HepG2 (cell line): ENCODE results near the gene KLHL17. TPM values are rescaled to one million over a fixed set of nuclear protein-coding genes. Genes with fewer than 3 reads are reported as not detected.

ENCODE experiments used
- ATAC-seq: fragments of 200-7000 bp; cut with Tn5 transposase; 3 replicates; pipeline ENCODE4 v1.9.1; 2020; ENCODE audit warnings: mild to moderate bottlenecking, moderate library complexity
- BruUV-seq: library from RNA; stranded (reverse); fragments of 400-500 nt; replicated peaks from 2 replicates; lab custom pipeline; 2021; lab: Mats Ljungman, UMichigan
- CTCF ChIA-PET: fragments of 300-600 bp; formaldehyde crosslinking; extraction: SDS; loops from one replicate; lab custom pipeline; 2021; ENCODE audit warnings: low total read pairs, inconsistent platforms, low intra/inter-chr PET ratio; lab: Yijun Ruan, JAX
- POLR2A ChIA-PET: fragments of 350-600 bp; sonication (Branson Sonifier 250); formaldehyde crosslinking; loops from one replicate; lab custom pipeline; 2020; ENCODE audit warnings: antibody characterized with exemption, inconsistent platforms; lab: Yijun Ruan, JAX
- DNase-seq: peaks from one replicate; pipeline ENCODE4 v3.0.0-alpha.2; 2015; ENCODE audit warnings: low spot score
- FAIRE-seq: peaks from 3 replicates; lab custom pipeline; 2011; peaks lifted over from hg19 to GRCh38; lab: Jason Lieb, UNC
- H2AFZ ChIP-seq: one replicate; pipeline ENCODE4 v1.6.1; 2011; ENCODE audit warnings: low read length, inconsistent platforms
- H3K27ac ChIP-seq: fragments of 300-600 bp; 3 replicates; pipeline ENCODE4 v1.8.0; 2011; ENCODE audit warnings: mixed run types, mild to moderate bottlenecking, mixed read lengths, low read length, inconsistent platforms; ENCODE audit not compliant: insufficient read depth; ENCODE audit errors: extremely low read length
- H3K27me3 ChIP-seq, 2 experiments: fragments of 200-600 bp in 1 of 2; 2 replicates in 1 of 2; 3 replicates in 1 of 2; pipeline versions ENCODE4 v1.6.0 to v1.8.0; 2011; ENCODE audit warnings: low read length in 2 of 2, mild to moderate bottlenecking in 2 of 2, moderate library complexity in 2 of 2, inconsistent platforms in 1 of 2; ENCODE audit not compliant: insufficient read depth in 2 of 2, control insufficient read depth in 1 of 2
- H3K36me3 ChIP-seq, 2 experiments: fragments of 200-600 bp in 1 of 2; replicated peaks in 1 of 2; 2 replicates in 1 of 2; 3 replicates in 1 of 2; pipeline versions ENCODE4 v1.5.1 to v1.8.0; 2011; ENCODE audit warnings: low read length in 2 of 2, inconsistent platforms in 1 of 2; ENCODE audit not compliant: insufficient read depth in 2 of 2, control insufficient read depth in 1 of 2
- H3K4me1 ChIP-seq: 2 replicates; pipeline ENCODE4 v1.5.1; 2012; ENCODE audit warnings: low read length, inconsistent platforms; ENCODE audit not compliant: insufficient read depth
- H3K4me2 ChIP-seq: 2 replicates; pipeline ENCODE4 v1.6.0; 2011; ENCODE audit warnings: low read depth, low read length, inconsistent platforms
- H3K4me3 ChIP-seq, 3 experiments: fragments of 200-600 bp in 1 of 3; sonication (generic), shearing (Covaris generic) in 1 of 3; replicated peaks in 1 of 3; 2 replicates each; pipeline ENCODE4 v1.5.1; 2011 to 2016; ENCODE audit warnings: low read length in 3 of 3, inconsistent platforms in 2 of 3, low read depth in 2 of 3, mild to moderate bottlenecking in 2 of 3, control low read depth in 1 of 3, mixed read lengths in 1 of 3; ENCODE audit not compliant: insufficient read depth in 1 of 3
- H3K79me2 ChIP-seq: one replicate; pipeline ENCODE4 v1.6.1; 2011; ENCODE audit warnings: low read length, inconsistent platforms; ENCODE audit not compliant: insufficient read depth
- H3K9ac ChIP-seq: 2 replicates; pipeline ENCODE4 v1.6.0; 2011; ENCODE audit warnings: mild to moderate bottlenecking, low read depth, low read length, inconsistent platforms; ENCODE audit not compliant: insufficient read depth
- H3K9me3 ChIP-seq: 2 replicates; pipeline ENCODE4 v1.5.1; 2012; ENCODE audit warnings: mild to moderate bottlenecking, low read length
- H4K20me1 ChIP-seq: 2 replicates; pipeline ENCODE4 v1.6.0; 2011; ENCODE audit warnings: inconsistent platforms, mild to moderate bottlenecking, low read length, moderate library complexity; ENCODE audit not compliant: insufficient read depth
- CBX1 ChIP-seq: IDR thresholded peaks from one replicate; pipeline ENCODE4 v1.6.1; 2016; ENCODE audit warnings: antibody characterized with exemption, low read depth
- CBX2 ChIP-seq, 2 experiments: fragments of 200-600 bp in 1 of 2; sonication (generic); formaldehyde crosslinking in 1 of 2; IDR thresholded peaks; 2 replicates each; pipeline versions ENCODE4 v1.7.0 to v1.8.1; 2018 to 2022; ENCODE audit warnings: low read depth in 2 of 2, low read length in 1 of 2, mild to moderate bottlenecking in 1 of 2, missing genetic modification reagents in 1 of 2
- CEBPG ChIP-seq: IDR thresholded peaks from 2 replicates; pipeline ENCODE4 v1.6.1; 2016
- HMGA1 ChIP-seq: sonication (generic); formaldehyde crosslinking; conservative IDR thresholded peaks from 2 replicates; pipeline ENCODE4 v1.4.0; 2020; ENCODE audit warnings: missing genetic modification reagents
- MAZ ChIP-seq, 2 experiments: sonication (generic) in 1 of 2; formaldehyde crosslinking in 1 of 2; IDR thresholded peaks; 2 replicates each; pipeline versions ENCODE4 v1.5.0 to v1.6.1; 2012 to 2020; ENCODE audit warnings: low read depth in 2 of 2, mild to moderate bottlenecking in 2 of 2, borderline replicate concordance in 1 of 2, improper control_type of control experiment in 1 of 2, low read length in 1 of 2, missing genetic modification reagents in 1 of 2, moderate library complexity in 1 of 2
- SAP130 ChIP-seq: IDR thresholded peaks from 2 replicates; pipeline ENCODE4 v1.6.1; 2016; ENCODE audit warnings: low read depth
- STAG1 ChIP-seq: sonication (generic); formaldehyde crosslinking; IDR thresholded peaks from 2 replicates; pipeline ENCODE4 v1.4.0; 2020; ENCODE audit warnings: missing genetic modification reagents
- TAF15 ChIP-seq: fragments of 200-400 bp; formaldehyde crosslinking; IDR thresholded peaks from one replicate; pipeline ENCODE4 v1.6.1; 2018; ENCODE audit warnings: mild to moderate bottlenecking, low read depth, low read length; ENCODE audit not compliant: poor library complexity, severe bottlenecking
- TOE1 ChIP-seq: sonication (generic); formaldehyde crosslinking; IDR thresholded peaks from 2 replicates; pipeline ENCODE4 v1.4.0; 2020; ENCODE audit warnings: mild to moderate bottlenecking, missing genetic modification reagents
- ZNF652 ChIP-seq: IDR thresholded peaks from 2 replicates; pipeline ENCODE4 v1.6.1; 2016; ENCODE audit warnings: low read depth, borderline replicate concordance
- ZSCAN30 ChIP-seq: sonication (generic); formaldehyde crosslinking; IDR thresholded peaks from 2 replicates; pipeline ENCODE4 v1.5.0; 2020; ENCODE audit warnings: mild to moderate bottlenecking, missing genetic modification reagents
- WGBS: methylation state at CpG from one replicate; pipeline ENCODE4 v1.1.6; 2017; ENCODE audit warnings: low lambda C conversion rate; 5-methylcytosine and 5-hydroxymethylcytosine counted together
- in situ Hi-C: cut with HindIII; loops from 2 replicates; pipeline ENCODE4 v1.10.0; 2017; ENCODE audit warnings: low pct_unique_long_range_greater_than_20kb; ENCODE audit not compliant: extremely low pct_ligation_motif_present
- intact Hi-C: fragments of 100-400 bp; cut with micrococcal nuclease; formaldehyde crosslinking; loops from one replicate; pipeline ENCODE4 v1.10.0; 2022; ENCODE audit not compliant: unreplicated experiment
- polyA plus RNA-seq, 8 experiments: library from polyadenylated mRNA; depleted of rRNA in 3 of 8; stranded (reverse) in 7 of 8; unstranded in 1 of 8; fragments of >200 nt; fragmentation: Illumina TruSeq in 4 of 8; extraction: Trizol in 4 of 8; gene quantifications; 2 replicates each; pipeline versions ENCODE4 v1.2.1 to v1.2.3, GENCODE V29; 2011 to 2016; ENCODE audit warnings: low read depth in 4 of 8, missing spikeins in 1 of 8, mixed read lengths in 1 of 8; ENCODE audit not compliant: insufficient read depth in 1 of 8
- total RNA-seq, 5 experiments: library from RNA; depleted of rRNA; stranded (reverse); fragments of >200 nt; fragmentation: Illumina TruSeq; extraction: Trizol; gene quantifications; 2 replicates each; pipeline ENCODE4 v1.2.3, GENCODE V29; 2016; ENCODE audit warnings: low read depth in 1 of 5
- TF ChIP-seq, protein P1 (sequence below): IDR thresholded peaks from 2 replicates; pipeline ENCODE4 v1.6.1; 2016
- TF ChIP-seq, protein P2 (sequence below): sonication (generic); formaldehyde crosslinking; IDR thresholded peaks from 2 replicates; pipeline ENCODE4 v1.5.1; 2020; ENCODE audit warnings: mild to moderate bottlenecking, missing genetic modification reagents, moderate library complexity
- TF ChIP-seq, protein P3 (sequence below): sonication (generic); formaldehyde crosslinking; IDR thresholded peaks from 2 replicates; pipeline ENCODE4 v1.8.1; 2022; ENCODE audit warnings: mild to moderate bottlenecking, missing genetic modification reagents
- TF ChIP-seq, protein P4 (sequence below): sonication (generic); formaldehyde crosslinking; IDR thresholded peaks from 2 replicates; pipeline ENCODE4 v1.4.0; 2020; ENCODE audit warnings: missing genetic modification reagents

Gene KLHL17
- total and polyA plus RNA-seq, 2 of the 13 experiments (the other 11 are each of a cell fraction or from before 2014, with no cell fraction given): 9.3 to 24.7 TPM

DNA sequence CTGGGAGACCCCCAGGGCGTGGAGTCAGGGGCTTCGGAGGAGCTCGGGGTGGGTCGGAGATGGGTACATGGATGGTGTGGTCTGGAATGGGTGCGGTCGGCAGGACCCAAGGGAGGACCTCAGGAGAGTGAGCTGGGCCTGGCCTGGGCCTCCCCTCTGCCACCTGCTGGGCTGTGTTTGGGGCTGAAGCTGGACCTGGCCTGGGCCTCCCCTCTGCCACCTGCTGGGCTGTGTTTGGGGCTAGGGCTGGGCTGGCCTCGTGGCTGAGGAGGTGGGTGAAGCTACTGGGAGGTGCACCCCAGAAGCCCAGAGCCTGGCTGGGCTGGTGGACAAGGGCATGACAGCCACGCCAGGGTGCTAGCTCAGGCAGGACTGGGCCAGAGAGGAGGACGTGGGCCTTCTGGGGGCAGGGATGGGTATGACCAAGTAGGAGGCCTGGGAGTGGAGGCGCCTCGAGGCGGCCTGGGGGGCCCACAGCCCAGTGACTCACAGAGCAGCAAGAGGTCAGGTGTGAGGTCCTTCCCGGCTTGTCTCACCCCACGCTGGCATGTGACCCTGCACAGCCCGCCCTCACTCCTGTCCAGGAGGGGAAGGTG lies 22.2 kb upstream of the KLHL17 start:
- no peak overlapping the region for H3K4me2 ChIP-seq
- TF ChIP-seq, protein P1, sequence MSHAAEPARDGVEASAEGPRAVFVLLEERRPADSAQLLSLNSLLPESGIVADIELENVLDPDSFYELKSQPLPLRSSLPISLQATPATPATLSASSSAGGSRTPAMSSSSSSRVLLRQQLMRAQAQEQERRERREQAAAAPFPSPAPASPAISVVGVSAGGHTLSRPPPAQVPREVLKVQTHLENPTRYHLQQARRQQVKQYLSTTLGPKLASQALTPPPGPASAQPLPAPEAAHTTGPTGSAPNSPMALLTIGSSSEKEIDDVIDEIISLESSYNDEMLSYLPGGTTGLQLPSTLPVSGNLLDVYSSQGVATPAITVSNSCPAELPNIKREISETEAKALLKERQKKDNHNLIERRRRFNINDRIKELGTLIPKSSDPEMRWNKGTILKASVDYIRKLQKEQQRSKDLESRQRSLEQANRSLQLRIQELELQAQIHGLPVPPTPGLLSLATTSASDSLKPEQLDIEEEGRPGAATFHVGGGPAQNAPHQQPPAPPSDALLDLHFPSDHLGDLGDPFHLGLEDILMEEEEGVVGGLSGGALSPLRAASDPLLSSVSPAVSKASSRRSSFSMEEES (CRISPR knock-in tag): no peak
- TF ChIP-seq CEBPG (CRISPR knock-in tag) (no peak), TOE1 (CRISPR knock-in tag) (no peak), CBX1 (no peak), ZNF652 (CRISPR knock-in tag) (no peak), SAP130 (CRISPR knock-in tag) (0 out of 2 replicates have a peak, but pooled peaks have one; percentile 10), HMGA1 (no peak), MAZ (IDR thresholded peaks at IDR 0.05; ENCODE audit: borderline replicate concordance, low read depth, low read length) (no peak), MAZ (CRISPR knock-in tag; IDR thresholded peaks at IDR 0.05; ENCODE audit: low read depth) (peak; percentile 52; the same call in 1 of the 2 replicates), ZSCAN30 (no peak), STAG1 (peak; percentile 63), CBX2 (IDR thresholded peaks at IDR 0.05; ENCODE audit: low read depth, low read length) (no peak), CBX2 (CRISPR knock-in tag; IDR thresholded peaks at IDR 0.05; ENCODE audit: low read depth) (no peak), TAF15 (no peak)
- TF ChIP-seq, protein P2, sequence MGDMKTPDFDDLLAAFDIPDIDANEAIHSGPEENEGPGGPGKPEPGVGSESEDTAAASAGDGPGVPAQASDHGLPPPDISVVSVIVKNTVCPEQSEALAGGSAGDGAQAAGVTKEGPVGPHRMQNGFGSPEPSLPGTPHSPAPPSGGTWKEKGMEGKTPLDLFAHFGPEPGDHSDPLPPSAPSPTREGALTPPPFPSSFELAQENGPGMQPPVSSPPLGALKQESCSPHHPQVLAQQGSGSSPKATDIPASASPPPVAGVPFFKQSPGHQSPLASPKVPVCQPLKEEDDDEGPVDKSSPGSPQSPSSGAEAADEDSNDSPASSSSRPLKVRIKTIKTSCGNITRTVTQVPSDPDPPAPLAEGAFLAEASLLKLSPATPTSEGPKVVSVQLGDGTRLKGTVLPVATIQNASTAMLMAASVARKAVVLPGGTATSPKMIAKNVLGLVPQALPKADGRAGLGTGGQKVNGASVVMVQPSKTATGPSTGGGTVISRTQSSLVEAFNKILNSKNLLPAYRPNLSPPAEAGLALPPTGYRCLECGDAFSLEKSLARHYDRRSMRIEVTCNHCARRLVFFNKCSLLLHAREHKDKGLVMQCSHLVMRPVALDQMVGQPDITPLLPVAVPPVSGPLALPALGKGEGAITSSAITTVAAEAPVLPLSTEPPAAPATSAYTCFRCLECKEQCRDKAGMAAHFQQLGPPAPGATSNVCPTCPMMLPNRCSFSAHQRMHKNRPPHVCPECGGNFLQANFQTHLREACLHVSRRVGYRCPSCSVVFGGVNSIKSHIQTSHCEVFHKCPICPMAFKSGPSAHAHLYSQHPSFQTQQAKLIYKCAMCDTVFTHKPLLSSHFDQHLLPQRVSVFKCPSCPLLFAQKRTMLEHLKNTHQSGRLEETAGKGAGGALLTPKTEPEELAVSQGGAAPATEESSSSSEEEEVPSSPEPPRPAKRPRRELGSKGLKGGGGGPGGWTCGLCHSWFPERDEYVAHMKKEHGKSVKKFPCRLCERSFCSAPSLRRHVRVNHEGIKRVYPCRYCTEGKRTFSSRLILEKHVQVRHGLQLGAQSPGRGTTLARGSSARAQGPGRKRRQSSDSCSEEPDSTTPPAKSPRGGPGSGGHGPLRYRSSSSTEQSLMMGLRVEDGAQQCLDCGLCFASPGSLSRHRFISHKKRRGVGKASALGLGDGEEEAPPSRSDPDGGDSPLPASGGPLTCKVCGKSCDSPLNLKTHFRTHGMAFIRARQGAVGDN (CRISPR knock-in tag): peak; percentile 51
- TF ChIP-seq, protein P3, sequence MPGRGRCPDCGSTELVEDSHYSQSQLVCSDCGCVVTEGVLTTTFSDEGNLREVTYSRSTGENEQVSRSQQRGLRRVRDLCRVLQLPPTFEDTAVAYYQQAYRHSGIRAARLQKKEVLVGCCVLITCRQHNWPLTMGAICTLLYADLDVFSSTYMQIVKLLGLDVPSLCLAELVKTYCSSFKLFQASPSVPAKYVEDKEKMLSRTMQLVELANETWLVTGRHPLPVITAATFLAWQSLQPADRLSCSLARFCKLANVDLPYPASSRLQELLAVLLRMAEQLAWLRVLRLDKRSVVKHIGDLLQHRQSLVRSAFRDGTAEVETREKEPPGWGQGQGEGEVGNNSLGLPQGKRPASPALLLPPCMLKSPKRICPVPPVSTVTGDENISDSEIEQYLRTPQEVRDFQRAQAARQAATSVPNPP (CRISPR knock-in tag): no peak
- TF ChIP-seq, protein P4, sequence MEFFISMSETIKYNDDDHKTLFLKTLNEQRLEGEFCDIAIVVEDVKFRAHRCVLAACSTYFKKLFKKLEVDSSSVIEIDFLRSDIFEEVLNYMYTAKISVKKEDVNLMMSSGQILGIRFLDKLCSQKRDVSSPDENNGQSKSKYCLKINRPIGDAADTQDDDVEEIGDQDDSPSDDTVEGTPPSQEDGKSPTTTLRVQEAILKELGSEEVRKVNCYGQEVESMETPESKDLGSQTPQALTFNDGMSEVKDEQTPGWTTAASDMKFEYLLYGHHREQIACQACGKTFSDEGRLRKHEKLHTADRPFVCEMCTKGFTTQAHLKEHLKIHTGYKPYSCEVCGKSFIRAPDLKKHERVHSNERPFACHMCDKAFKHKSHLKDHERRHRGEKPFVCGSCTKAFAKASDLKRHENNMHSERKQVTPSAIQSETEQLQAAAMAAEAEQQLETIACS (CRISPR knock-in tag): peak; percentile 41; the same call in 1 of the 2 replicates

More for the DNA sequence above, 22.2 kb upstream of the KLHL17 start:
- intact Hi-C loops (loop anchor here (2.0 kb wide), 1 partner anchor 33 kb away; no protein-coding TSS in a partner anchor), in situ Hi-C loops (no loop called here)
- Histone ChIP-seq H3K79me2 (no peaks in the 10 kb centered on the region), H3K9ac (no peak overlapping the region), H3K36me3 (no peaks in the 10 kb centered on the region), H2AFZ (no peak overlapping the region), H3K27ac (no peak overlapping the region), H3K4me1 (peaks cover 32% of the 10 kb centered on the region), H3K9me3 (no peaks in the 10 kb centered on the region), H3K4me3 (no peak overlapping the region), H4K20me1 (no peaks in the 10 kb centered on the region), H3K27me3 (peaks cover 26 to 66% of the 10 kb centered on the region in 2 experiments)
- DNase-seq (peak; percentile 29), FAIRE-seq (no peak), ATAC-seq (peak; percentile 70)
- WGBS: 0% methylated on average over 2 of the region's 15 CpGs
- ChIA-PET CTCF (interaction anchor here (0.9 to 1.3 kb wide), 6 partner anchors 16 to 68 kb away, joined by 3 to 6 read pairs (median 4); no protein-coding TSS in a partner anchor), POLR2A (interaction anchor here (1.2 to 1.3 kb wide), 2 partner anchors 32 to 34 kb away, joined by 3 to 4 read pairs; no protein-coding TSS in a partner anchor)
- BruUV-seq: no TSS peak
